ENCODE results near the gene BAIAP2L2. TPM values are rescaled to one million over a fixed set of nuclear protein-coding genes. Genes with fewer than 3 reads are reported as not detected.
A peak's percentile ranks its signal among the peaks of the same experiment; 100 is the strongest.
"Not testable (repeated sequence)": the region's sequence is repeated elsewhere in the genome, so short reads cannot be mapped to it uniquely, and the experiment has no call there.

BAIAP2L2 gene
- total RNA-seq, 1 donor from 2014 or later = 4.5 TPM

GRCh38 chr22:38120359-38121110 is 10.1 kb upstream of the BAIAP2L2 start:
- H3K4me3 Mint-ChIP-seq = no peak overlapping the region
- no peaks in the 10 kb centered on the region for H3K27me3 Mint-ChIP-seq
- no peaks in the 10 kb centered on the region for H3K36me3 Mint-ChIP-seq
- H3K4me1 Mint-ChIP-seq (ENCODE audit: unreplicated experiment) = peaks cover 3% of the 10 kb centered on the region
- H3K27ac Mint-ChIP-seq = no peak overlapping the region
- no peak for TF ChIP-seq CTCF (conservative IDR thresholded peaks at IDR 0.05)
- no peak for DNase-seq (ENCODE audit: extremely low spot score, unreplicated experiment)
- no peaks in the 10 kb centered on the region for H3K9me3 Mint-ChIP-seq

GRCh38 chr22:38118747-38119146 is 8.3 kb upstream of the BAIAP2L2 start:
- not testable (repeated sequence) for H3K9me3 Mint-ChIP-seq; H3K27ac Mint-ChIP-seq; H3K4me3 Mint-ChIP-seq; DNase-seq (ENCODE audit: extremely low spot score, unreplicated experiment); H3K36me3 Mint-ChIP-seq; H3K4me1 Mint-ChIP-seq (ENCODE audit: unreplicated experiment); H3K27me3 Mint-ChIP-seq

GRCh38 chr22:38118182-38118581 is 7.7 kb upstream of the BAIAP2L2 start:
- peaks cover 4% of the 10 kb centered on the region for H3K36me3 Mint-ChIP-seq
- H3K27me3 Mint-ChIP-seq = no peaks in the 10 kb centered on the region
- DNase-seq (ENCODE audit: extremely low spot score, unreplicated experiment) = no peak
- no peak overlapping the region for H3K4me3 Mint-ChIP-seq
- no peak for TF ChIP-seq CTCF (conservative IDR thresholded peaks at IDR 0.05)
- no peaks in the 10 kb centered on the region for H3K9me3 Mint-ChIP-seq
- no peak overlapping the region for H3K27ac Mint-ChIP-seq
- H3K4me1 Mint-ChIP-seq (ENCODE audit: unreplicated experiment) = peaks cover 4% of the 10 kb centered on the region

GRCh38 chr22:38117556-38117955 is 7.1 kb upstream of the BAIAP2L2 start:
- H3K4me3 Mint-ChIP-seq, H3K27ac Mint-ChIP-seq: not testable (repeated sequence)

GRCh38 chr22:38115423-38116205 is 5.1 kb upstream of the BAIAP2L2 start:
- Mint-ChIP-seq H3K36me3 (peaks cover 4% of the 10 kb centered on the region), H3K4me3 (no peak overlapping the region), H3K27me3 (no peaks in the 10 kb centered on the region), H3K9me3 (no peaks in the 10 kb centered on the region), H3K27ac (no peak overlapping the region), H3K4me1 (ENCODE audit: unreplicated experiment) (peaks cover 8% of the 10 kb centered on the region)
- TF ChIP-seq CTCF (conservative IDR thresholded peaks at IDR 0.05) = no peak
- DNase-seq (ENCODE audit: extremely low spot score, unreplicated experiment) = no peak

More at GRCh38 chr22:38117556-38117955, 7.1 kb upstream of the BAIAP2L2 start:
- not testable (repeated sequence) for H3K9me3 Mint-ChIP-seq; DNase-seq (ENCODE audit: extremely low spot score, unreplicated experiment); H3K36me3 Mint-ChIP-seq; H3K4me1 Mint-ChIP-seq (ENCODE audit: unreplicated experiment); H3K27me3 Mint-ChIP-seq

GRCh38 chr22:38114484-38115398 is 4.3 kb upstream of the BAIAP2L2 start:
- TF ChIP-seq CTCF (conservative IDR thresholded peaks at IDR 0.05) = peak; percentile 98
- peak overlapping the region; percentile 76 for H3K4me3 Mint-ChIP-seq
- no peaks in the 10 kb centered on the region for H3K27me3 Mint-ChIP-seq
- peak; percentile 91 for DNase-seq (ENCODE audit: extremely low spot score, unreplicated experiment)
- peaks cover 8% of the 10 kb centered on the region for H3K4me1 Mint-ChIP-seq (ENCODE audit: unreplicated experiment)
- peaks cover 4% of the 10 kb centered on the region for H3K36me3 Mint-ChIP-seq
- peak overlapping the region; percentile 86 for H3K27ac Mint-ChIP-seq
- H3K9me3 Mint-ChIP-seq = no peaks in the 10 kb centered on the region

Measured in type B pancreatic cell (in vitro differentiated cells).